A549 treated with ZK216348 at 1 μM for 4 hours (cell line): ENCODE results near the gene MMP2. TPM values are rescaled to one million over a fixed set of nuclear protein-coding genes. Genes with fewer than 3 reads are reported as not detected.

ENCODE experiments used
- total RNA-seq: library from RNA; stranded (reverse); fragments of 200-300 nt; extraction: Qiagen RNA extraction; gene quantifications from 5 replicates; pipeline ENCODE4 v1.2.3, GENCODE V29; 2022; ENCODE audit warnings: low read depth

Gene MMP2
- 8.4 to 14.0 TPM (median 8.7 TPM) in 5 replicates for total RNA-seq

GRCh38 chr16:55478827-55479429 is at the start of gene MMP2:
Gene MMP2, plus strand, starts transcription at chr16:55479198. Its CDS starts 282 bp downstream, at chr16:55479480.

DNA sequence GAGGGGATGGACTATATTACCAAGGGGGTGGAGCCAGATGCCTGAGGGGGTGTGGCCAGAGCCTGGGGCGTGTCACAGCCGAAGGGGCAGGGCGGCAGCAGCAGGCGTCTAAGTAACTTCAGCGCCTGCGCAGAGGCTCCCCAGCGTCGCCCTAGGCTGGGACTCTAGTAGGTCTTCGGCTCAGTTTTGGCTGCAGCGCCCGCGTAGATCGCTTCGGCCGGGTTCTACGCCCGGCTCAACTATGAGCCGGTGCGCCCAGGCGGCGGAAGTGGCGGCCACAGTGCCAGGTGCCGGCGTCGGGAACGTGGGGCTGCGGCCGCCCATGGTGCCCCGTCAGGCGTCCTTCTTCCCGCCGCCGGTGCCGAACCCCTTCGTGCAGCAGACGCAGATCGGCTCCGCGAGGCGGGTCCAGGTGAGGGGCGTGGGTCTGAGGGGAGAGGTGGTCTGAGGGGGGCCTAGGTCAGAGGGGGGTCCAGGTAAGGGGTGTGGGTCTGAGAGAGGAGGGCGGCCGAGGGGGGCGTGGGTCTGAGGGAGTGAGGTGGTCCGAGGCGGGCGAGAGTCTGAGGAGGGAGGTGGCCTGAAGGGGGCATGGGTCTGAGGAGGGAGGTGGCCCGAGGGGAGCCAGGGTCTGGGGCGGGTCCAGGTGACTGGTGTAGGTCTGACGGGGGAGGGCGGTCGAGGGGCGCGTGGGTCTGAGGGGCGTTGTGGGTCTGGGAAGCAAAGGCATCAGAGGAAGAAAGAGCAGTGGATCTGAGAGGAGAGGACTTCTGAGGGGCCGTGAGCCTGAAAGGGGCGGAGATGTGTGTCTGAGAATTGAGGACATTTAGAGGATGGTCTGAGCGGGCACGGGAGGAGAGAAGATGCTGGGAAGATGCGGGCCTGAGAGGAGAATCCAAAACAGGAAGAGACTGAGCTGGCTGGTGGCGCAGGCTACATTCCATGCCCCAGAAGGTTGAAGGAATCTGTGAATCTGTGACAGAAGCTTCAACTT is 30.2 kb downstream of the MMP2 start, which contains the start of gene LPCAT2:
Gene LPCAT2, plus strand, starts transcription at position 132 of the 991 bp plus-strand sequence. Its CDS starts 110 bp downstream, at position 242.

Other genes starting within 250 kb of the MMP2 start
- 0.04 TPM in 1 of 5 replicates, not detected in the others for gene IRX6, start 155.0 kb upstream of the MMP2 start, total RNA-seq
- 4.1 to 9.1 TPM (median 6.5 TPM) in 5 replicates for gene LPCAT2, start 29.9 kb downstream of the MMP2 start, total RNA-seq
- not detected in 5 replicates for gene CAPNS2, start 87.5 kb downstream of the MMP2 start, total RNA-seq
- gene SLC6A2, start 176.8 kb downstream of the MMP2 start, total RNA-seq: 0.14 TPM in 1 of 5 replicates, not detected in the others